Measurements from ENCODE around the gene MAP2K7. TPM values are rescaled to one million over a fixed set of nuclear protein-coding genes. Genes with fewer than 3 reads are reported as not detected.

MAP2K7 gene
- total RNA-seq, 1 experiment from 2014 or later = 54.0 TPM

- no peak for DNase-seq
- no peak for TF ChIP-seq EZH2 (IDR thresholded peaks at IDR 0.05; ENCODE audit: low read depth)
- TF ChIP-seq, protein P1, sequence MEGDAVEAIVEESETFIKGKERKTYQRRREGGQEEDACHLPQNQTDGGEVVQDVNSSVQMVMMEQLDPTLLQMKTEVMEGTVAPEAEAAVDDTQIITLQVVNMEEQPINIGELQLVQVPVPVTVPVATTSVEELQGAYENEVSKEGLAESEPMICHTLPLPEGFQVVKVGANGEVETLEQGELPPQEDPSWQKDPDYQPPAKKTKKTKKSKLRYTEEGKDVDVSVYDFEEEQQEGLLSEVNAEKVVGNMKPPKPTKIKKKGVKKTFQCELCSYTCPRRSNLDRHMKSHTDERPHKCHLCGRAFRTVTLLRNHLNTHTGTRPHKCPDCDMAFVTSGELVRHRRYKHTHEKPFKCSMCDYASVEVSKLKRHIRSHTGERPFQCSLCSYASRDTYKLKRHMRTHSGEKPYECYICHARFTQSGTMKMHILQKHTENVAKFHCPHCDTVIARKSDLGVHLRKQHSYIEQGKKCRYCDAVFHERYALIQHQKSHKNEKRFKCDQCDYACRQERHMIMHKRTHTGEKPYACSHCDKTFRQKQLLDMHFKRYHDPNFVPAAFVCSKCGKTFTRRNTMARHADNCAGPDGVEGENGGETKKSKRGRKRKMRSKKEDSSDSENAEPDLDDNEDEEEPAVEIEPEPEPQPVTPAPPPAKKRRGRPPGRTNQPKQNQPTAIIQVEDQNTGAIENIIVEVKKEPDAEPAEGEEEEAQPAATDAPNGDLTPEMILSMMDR (conservative IDR thresholded peaks at IDR 0.05) = no peak
- no TSS peak for BruUV-seq (replicated peaks)
- Histone ChIP-seq H4K20me1 (ENCODE audit: insufficient read depth) (peaks cover 12% of the 10 kb centered on the region; the same call in 1 of the 2 replicates), H3K4me3 (no peak overlapping the region), H2AFZ (no peak overlapping the region), H3K4me2 (no peak overlapping the region), H3F3A (ENCODE audit: insufficient read depth, low read depth) (peaks cover 26% of the 10 kb centered on the region), H3K4me1 (replicated peaks; ENCODE audit: insufficient read depth) (peaks cover 16% of the 10 kb centered on the region; the same call in 1 of the 2 replicates), H3K79me2 (ENCODE audit: low read depth) (peaks cover 47% of the 10 kb centered on the region), H3K27me3 (ENCODE audit: insufficient read depth, low read depth) (no peaks in the 10 kb centered on the region), H3K27ac (no peak overlapping the region), H3K9me2 (ENCODE audit: insufficient read depth) (no peaks in the 10 kb centered on the region), H3K36me3 (ENCODE audit: low read depth) (0 out of 2 replicates have a peak, but pooled peaks cover 6% of the 10 kb centered on the region), H3K9me3 (ENCODE audit: insufficient read depth, low read depth) (no peaks in the 10 kb centered on the region)
- intact Hi-C loops (cut with micrococcal nuclease; ENCODE audit: unreplicated experiment) = loop anchor here (5.0 kb wide), 1 partner anchor 49 kb away; no protein-coding TSS in a partner anchor
- ChIA-PET CTCF (interaction anchor here (0.6 kb wide), 1 partner anchor 89 kb away, joined by 4 read pairs; no protein-coding TSS in a partner anchor), POLR2A (ENCODE audit: unreplicated experiment) (interaction anchor here (0.7 kb wide), 1 partner anchor 19 kb away, joined by 5 read pairs; the partner anchor contains the start of gene SNAPC2)
These were observed 2.3 kb upstream of the MAP2K7 start for GRCh38 chr19:7901337-7901736.

DNA sequence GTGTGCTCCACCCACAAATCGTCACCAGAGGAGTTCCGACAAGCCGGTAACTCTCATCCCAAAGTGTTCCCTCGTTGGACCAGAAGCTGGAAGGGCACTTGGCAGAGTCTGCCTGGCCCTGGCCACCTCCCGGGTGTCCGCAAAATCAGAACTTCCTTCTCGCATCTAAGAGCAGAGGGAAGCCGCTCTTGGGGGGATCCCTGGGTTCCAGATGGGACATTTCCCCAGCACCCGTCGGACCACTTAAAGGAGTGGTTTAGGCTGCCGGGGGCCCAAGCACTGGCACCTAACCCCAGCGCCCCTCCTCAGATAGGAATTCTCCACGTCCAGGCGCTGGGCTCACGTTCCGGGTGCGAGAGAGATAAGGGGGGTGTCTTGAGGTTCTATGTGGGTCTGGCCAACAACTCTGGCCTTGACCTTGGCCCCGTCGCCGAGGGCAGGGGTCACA, 857 bp upstream of the MAP2K7 start:
- peaks cover 19% of the 10 kb centered on the region for H3F3A ChIP-seq (ENCODE audit: insufficient read depth, low read depth)
- no peak for DNase-seq
- POLR2A ChIA-PET (ENCODE audit: unreplicated experiment) = interaction anchor here (0.5 to 1.1 kb wide), 9 partner anchors 17 to 547 kb away, joined by 3 to 5 read pairs (median 3); partner anchors contain the start of genes PRR36 and SNAPC2
- H4K20me1 ChIP-seq (ENCODE audit: insufficient read depth) = peaks cover 25% of the 10 kb centered on the region
- BruUV-seq (replicated peaks) = TSS peak; percentile 87
- intact Hi-C loops (cut with micrococcal nuclease; ENCODE audit: unreplicated experiment) = loop anchor here (1.0 to 5.0 kb wide), 3 partner anchors 8 to 51 kb away; no protein-coding TSS in a partner anchor
- H3K79me2 ChIP-seq (ENCODE audit: low read depth) = peaks cover 62% of the 10 kb centered on the region
- H3K36me3 ChIP-seq (ENCODE audit: low read depth) = 0 out of 2 replicates have a peak, but pooled peaks cover 6% of the 10 kb centered on the region
- H3K27ac ChIP-seq = peak overlapping the region; percentile 68
- H3K27me3 ChIP-seq (ENCODE audit: insufficient read depth, low read depth) = no peaks in the 10 kb centered on the region
- CTCF ChIA-PET = interaction anchor here (1.2 to 2.2 kb wide), 2 partner anchors 18 to 34 kb away, joined by 7 to 10 read pairs; no protein-coding TSS in a partner anchor
- peaks cover 16% of the 10 kb centered on the region; the same call in 1 of the 2 replicates for H3K4me1 ChIP-seq (replicated peaks; ENCODE audit: insufficient read depth)
- H3K9me3 ChIP-seq (ENCODE audit: insufficient read depth, low read depth) = no peaks in the 10 kb centered on the region
- TF ChIP-seq EZH2 (IDR thresholded peaks at IDR 0.05; ENCODE audit: low read depth) = no peak
- TF ChIP-seq, protein P1 (conservative IDR thresholded peaks at IDR 0.05) = no peak
- H2AFZ ChIP-seq = peak overlapping the region; percentile 84
- H3K9me2 ChIP-seq (ENCODE audit: insufficient read depth) = no peaks in the 10 kb centered on the region
- H3K4me3 ChIP-seq = peak overlapping the region; percentile 86
- peak overlapping the region; percentile 92 for H3K4me2 ChIP-seq

- Histone ChIP-seq H3K36me3 (ENCODE audit: low read depth) (no peaks in the 10 kb centered on the region), H3K27me3 (ENCODE audit: insufficient read depth, low read depth) (no peaks in the 10 kb centered on the region), H4K20me1 (ENCODE audit: insufficient read depth) (peaks cover 39% of the 10 kb centered on the region), H3K9me3 (ENCODE audit: insufficient read depth, low read depth) (no peaks in the 10 kb centered on the region), H3K27ac (peak overlapping the region; percentile 17; the same call in 1 of the 2 replicates), H3K4me2 (peak overlapping the region; percentile 99), H3F3A (ENCODE audit: insufficient read depth, low read depth) (peaks cover 19% of the 10 kb centered on the region; the same call in 1 of the 2 replicates), H2AFZ (peak overlapping the region; percentile 79), H3K4me3 (peak overlapping the region; percentile 74), H3K9me2 (ENCODE audit: insufficient read depth) (no peaks in the 10 kb centered on the region), H3K79me2 (ENCODE audit: low read depth) (peaks cover 63% of the 10 kb centered on the region), H3K4me1 (replicated peaks; ENCODE audit: insufficient read depth) (peaks cover 16% of the 10 kb centered on the region; the same call in 1 of the 2 replicates)
- POLR2A ChIA-PET (ENCODE audit: unreplicated experiment) = interaction anchor here (0.6 to 1.1 kb wide), 5 partner anchors 15 to 41 kb away, joined by 3 to 34 read pairs (median 4); partner anchors contain the start of genes PRR36 and SNAPC2
- DNase-seq = no peak
- intact Hi-C loops (cut with micrococcal nuclease; ENCODE audit: unreplicated experiment) = loop anchor here (5.0 kb wide), 1 partner anchor 52 kb away; no protein-coding TSS in a partner anchor
- CTCF ChIA-PET = interaction anchor here (0.6 to 2.2 kb wide), 3 partner anchors 17 to 51 kb away, joined by 3 to 10 read pairs (median 7); no protein-coding TSS in a partner anchor
- TF ChIP-seq, protein P1 (conservative IDR thresholded peaks at IDR 0.05) = no peak
- TSS peak; percentile 50 for BruUV-seq (replicated peaks)
These were observed 670 bp downstream of the MAP2K7 start for GRCh38 chr19:7904074-7905020.
